ENCODE data around the gene CC2D1B. TPM values are rescaled to one million over a fixed set of nuclear protein-coding genes. Genes with fewer than 3 reads are reported as not detected.
"Not testable (repeated sequence)": the region's sequence is repeated elsewhere in the genome, so short reads cannot be mapped to it uniquely, and the experiment has no call there.

The CC2D1B gene
- total and polyA plus RNA-seq, 2 donors: 19.4 to 36.4 TPM

GRCh38 chr1:52399629-52400028 is 33.6 kb upstream of the CC2D1B start:
- peaks cover 9 to 52% of the 10 kb centered on the region in 2 donors for H3K36me3 ChIP-seq (ENCODE audit: control insufficient read depth in 2 of 2, insufficient read depth in 2 of 2, low read length in 1 of 2)
- H3K9me3 ChIP-seq (ENCODE audit: control insufficient read depth in 2 of 2, insufficient read depth in 1 of 2, low read length in 1 of 2): no peaks in the 10 kb centered on the region
- H3K27ac ChIP-seq (ENCODE audit: low read depth in 1 of 2, low read length in 1 of 2): no peak overlapping the region
- no peaks in the 10 kb centered on the region for H3K27me3 ChIP-seq (ENCODE audit: control insufficient read depth in 2 of 2, insufficient read depth in 1 of 2, low read length in 1 of 2)
- DNase-seq (ENCODE audit: low read depth in 6 of 9, low spot score in 9 of 9): no peak
- 97% methylated on average over 3 of the region's 3 CpGs for WGBS
- H3K4me1 ChIP-seq (ENCODE audit: control insufficient read depth in 2 of 2, insufficient read depth in 2 of 2, low read length in 2 of 2): peaks cover 6 to 14% of the 10 kb centered on the region in 2 donors
- no peak overlapping the region for H3K4me3 ChIP-seq (ENCODE audit: low read length in 2 of 2)

- Histone ChIP-seq H3K27ac (ENCODE audit: low read depth in 1 of 2, low read length in 1 of 2) (no peak overlapping the region), H3K4me1 (ENCODE audit: control insufficient read depth in 2 of 2, insufficient read depth in 2 of 2, low read length in 2 of 2) (no peaks in the 10 kb centered on the region), H3K4me3 (ENCODE audit: low read length in 2 of 2) (no peak overlapping the region), H3K36me3 (ENCODE audit: control insufficient read depth in 2 of 2, insufficient read depth in 2 of 2, low read length in 1 of 2) (peaks cover 19 to 61% of the 10 kb centered on the region in 2 donors), H3K9me3 (ENCODE audit: control insufficient read depth in 2 of 2, insufficient read depth in 1 of 2, low read length in 1 of 2) (no peaks in the 10 kb centered on the region), H3K27me3 (ENCODE audit: control insufficient read depth in 2 of 2, insufficient read depth in 1 of 2, low read length in 1 of 2) (no peaks in the 10 kb centered on the region)
- DNase-seq (ENCODE audit: low read depth in 6 of 9, low spot score in 9 of 9): no peak
- WGBS: 98% methylated on average over 5 of the region's 5 CpGs
Observed at GRCh38 chr1:52393174-52393573, 27.2 kb upstream of the CC2D1B start.

GRCh38 chr1:52386458-52386857 is 20.5 kb upstream of the CC2D1B start:
- H3K27ac ChIP-seq (ENCODE audit: low read depth in 1 of 2, low read length in 1 of 2): no peak overlapping the region
- 94% methylated on average over 5 of the region's 5 CpGs for WGBS
- no peaks in the 10 kb centered on the region for H3K9me3 ChIP-seq (ENCODE audit: control insufficient read depth in 2 of 2, insufficient read depth in 1 of 2, low read length in 1 of 2)
- no peaks in the 10 kb centered on the region for H3K4me1 ChIP-seq (ENCODE audit: control insufficient read depth in 2 of 2, insufficient read depth in 2 of 2, low read length in 2 of 2)
- DNase-seq (ENCODE audit: low read depth in 6 of 9, low spot score in 9 of 9): no peak
- no peaks in the 10 kb centered on the region for H3K27me3 ChIP-seq (ENCODE audit: control insufficient read depth in 2 of 2, insufficient read depth in 1 of 2, low read length in 1 of 2)
- H3K4me3 ChIP-seq (ENCODE audit: low read length in 2 of 2): no peak overlapping the region
- peaks cover 45 to 76% of the 10 kb centered on the region in 2 donors for H3K36me3 ChIP-seq (ENCODE audit: control insufficient read depth in 2 of 2, insufficient read depth in 2 of 2, low read length in 1 of 2)

- WGBS: over 99% methylated on average over 3 of the region's 3 CpGs
- no peak for DNase-seq (ENCODE audit: low read depth in 6 of 9, low spot score in 9 of 9)
- Histone ChIP-seq H3K4me1 (ENCODE audit: control insufficient read depth in 2 of 2, insufficient read depth in 2 of 2, low read length in 2 of 2) (no peaks in the 10 kb centered on the region), H3K4me3 (ENCODE audit: low read length in 2 of 2) (no peak overlapping the region), H3K9me3 (ENCODE audit: control insufficient read depth in 2 of 2, insufficient read depth in 1 of 2, low read length in 1 of 2) (no peaks in the 10 kb centered on the region), H3K36me3 (ENCODE audit: control insufficient read depth in 2 of 2, insufficient read depth in 2 of 2, low read length in 1 of 2) (peaks cover 52 to 85% of the 10 kb centered on the region in 2 donors), H3K27ac (ENCODE audit: low read depth in 1 of 2, low read length in 1 of 2) (no peak overlapping the region), H3K27me3 (ENCODE audit: control insufficient read depth in 2 of 2, insufficient read depth in 1 of 2, low read length in 1 of 2) (no peaks in the 10 kb centered on the region)
Observed at GRCh38 chr1:52385376-52385775, 19.4 kb upstream of the CC2D1B start.

- H3K27ac ChIP-seq (ENCODE audit: low read depth in 1 of 2, low read length in 1 of 2); H3K4me3 ChIP-seq (ENCODE audit: low read length in 2 of 2); H3K27me3 ChIP-seq (ENCODE audit: control insufficient read depth in 2 of 2, insufficient read depth in 1 of 2, low read length in 1 of 2); H3K9me3 ChIP-seq (ENCODE audit: control insufficient read depth in 2 of 2, insufficient read depth in 1 of 2, low read length in 1 of 2); DNase-seq (ENCODE audit: low read depth in 6 of 9, low spot score in 9 of 9): not testable (repeated sequence)
- H3K4me1 ChIP-seq (ENCODE audit: control insufficient read depth in 2 of 2, insufficient read depth in 2 of 2, low read length in 2 of 2): peaks cover 5 to 17% of the 10 kb centered on the region in 2 donors
- WGBS: 100% methylated on average over 1 of the region's 1 CpG
- peaks cover 8 to 26% of the 10 kb centered on the region in 2 donors for H3K36me3 ChIP-seq (ENCODE audit: control insufficient read depth in 2 of 2, insufficient read depth in 2 of 2, low read length in 1 of 2)
Observed at GRCh38 chr1:52369851-52370250, 3.8 kb upstream of the CC2D1B start.

GRCh38 chr1:52368383-52369172 is 2.6 kb upstream of the CC2D1B start:
- Histone ChIP-seq H3K4me3 (ENCODE audit: low read length in 2 of 2) (peak overlapping the region; percentile 27 to 55), H3K36me3 (ENCODE audit: control insufficient read depth in 2 of 2, insufficient read depth in 2 of 2, low read length in 1 of 2) (peaks cover 4 to 18% of the 10 kb centered on the region in 2 donors), H3K27me3 (ENCODE audit: control insufficient read depth in 2 of 2, insufficient read depth in 1 of 2, low read length in 1 of 2) (no peaks in the 10 kb centered on the region), H3K27ac (ENCODE audit: low read depth in 1 of 2, low read length in 1 of 2) (peak overlapping the region; percentile 36 to 47), H3K9me3 (ENCODE audit: control insufficient read depth in 2 of 2, insufficient read depth in 1 of 2, low read length in 1 of 2) (peaks cover 0 to 2% of the 10 kb centered on the region in 2 donors), H3K4me1 (ENCODE audit: control insufficient read depth in 2 of 2, insufficient read depth in 2 of 2, low read length in 2 of 2) (peaks cover 13 to 24% of the 10 kb centered on the region in 2 donors)
- DNase-seq (ENCODE audit: low read depth in 6 of 9, low spot score in 9 of 9): peak; percentile 13 to 81 (median 58)
- 12% methylated on average over 51 of the region's 51 CpGs for WGBS

- H3K9me3 ChIP-seq (ENCODE audit: control insufficient read depth in 2 of 2, insufficient read depth in 1 of 2, low read length in 1 of 2): peaks cover 0 to 2% of the 10 kb centered on the region in 2 donors
- no peak overlapping the region for H3K4me3 ChIP-seq (ENCODE audit: low read length in 2 of 2)
- no peaks in the 10 kb centered on the region for H3K27me3 ChIP-seq (ENCODE audit: control insufficient read depth in 2 of 2, insufficient read depth in 1 of 2, low read length in 1 of 2)
- no peak overlapping the region for H3K27ac ChIP-seq (ENCODE audit: low read depth in 1 of 2, low read length in 1 of 2)
- H3K4me1 ChIP-seq (ENCODE audit: control insufficient read depth in 2 of 2, insufficient read depth in 2 of 2, low read length in 2 of 2): peaks cover 13 to 24% of the 10 kb centered on the region in 2 donors
- peaks cover 4 to 18% of the 10 kb centered on the region in 2 donors for H3K36me3 ChIP-seq (ENCODE audit: control insufficient read depth in 2 of 2, insufficient read depth in 2 of 2, low read length in 1 of 2)
- no peak for DNase-seq (ENCODE audit: low read depth in 6 of 9, low spot score in 9 of 9)
- WGBS: over 99% methylated on average over 5 of the region's 5 CpGs
Observed at GRCh38 chr1:52367272-52367671, 1.3 kb upstream of the CC2D1B start.

GRCh38 chr1:52366517-52366827 is 467 bp upstream of the CC2D1B start:
- H3K9me3 ChIP-seq (ENCODE audit: control insufficient read depth in 2 of 2, insufficient read depth in 1 of 2, low read length in 1 of 2): peaks cover 0 to 2% of the 10 kb centered on the region in 2 donors
- H3K4me3 ChIP-seq (ENCODE audit: low read length in 2 of 2): peak overlapping the region; percentile 77 to 85
- no peak for DNase-seq (ENCODE audit: low read depth in 6 of 9, low spot score in 9 of 9)
- H3K27me3 ChIP-seq (ENCODE audit: control insufficient read depth in 2 of 2, insufficient read depth in 1 of 2, low read length in 1 of 2): no peaks in the 10 kb centered on the region
- 29% methylated on average over 8 of the region's 8 CpGs for WGBS
- H3K36me3 ChIP-seq (ENCODE audit: control insufficient read depth in 2 of 2, insufficient read depth in 2 of 2, low read length in 1 of 2): peaks cover 12 to 23% of the 10 kb centered on the region in 2 donors
- H3K4me1 ChIP-seq (ENCODE audit: control insufficient read depth in 2 of 2, insufficient read depth in 2 of 2, low read length in 2 of 2): peaks cover 13 to 24% of the 10 kb centered on the region in 2 donors
- H3K27ac ChIP-seq (ENCODE audit: low read depth in 1 of 2, low read length in 1 of 2): peak overlapping the region; percentile 93 to 95

- H3K4me3 ChIP-seq (ENCODE audit: low read length in 2 of 2): peak overlapping the region; percentile 77 to 85
- H3K9me3 ChIP-seq (ENCODE audit: control insufficient read depth in 2 of 2, insufficient read depth in 1 of 2, low read length in 1 of 2): peaks cover 0 to 2% of the 10 kb centered on the region in 2 donors
- H3K27ac ChIP-seq (ENCODE audit: low read depth in 1 of 2, low read length in 1 of 2): peak overlapping the region; percentile 84 to 95
- WGBS: 16% methylated on average over 22 of the region's 22 CpGs
- peaks cover 13 to 24% of the 10 kb centered on the region in 2 donors for H3K4me1 ChIP-seq (ENCODE audit: control insufficient read depth in 2 of 2, insufficient read depth in 2 of 2, low read length in 2 of 2)
- H3K27me3 ChIP-seq (ENCODE audit: control insufficient read depth in 2 of 2, insufficient read depth in 1 of 2, low read length in 1 of 2): no peaks in the 10 kb centered on the region
- peaks cover 24 to 31% of the 10 kb centered on the region in 2 donors for H3K36me3 ChIP-seq (ENCODE audit: control insufficient read depth in 2 of 2, insufficient read depth in 2 of 2, low read length in 1 of 2)
- peak in 5 of 9 donors; percentile 8 to 41 (median 9) for DNase-seq (ENCODE audit: low read depth in 6 of 9, low spot score in 9 of 9)
Observed at GRCh38 chr1:52365071-52365745, 797 bp downstream of the CC2D1B start.

All from thymus (tissue), 11 donors.